Activated naive CD4-positive, alpha-beta T cell treated with anti-CD3 and anti-CD28 coated beads, Interleukin-2, amount 10 ng/mL, durations not matched to agents 5 hours and 36 hours (primary cell): ENCODE measurements around the gene MXRA7. TPM values are rescaled to one million over a fixed set of nuclear protein-coding genes. Genes with fewer than 3 reads are reported as not detected.

Source experiments
- microRNA-seq: library from miRNA; unstranded; fragments of <30 nt; microRNA quantifications from one replicate; pipeline ENCODE4 v1.2.0, GENCODE V29; 2022; ENCODE audit warnings: borderline microRNAs expressed, borderline replicate concordance
- total RNA-seq, 2 experiments: library from RNA; stranded (reverse); gene quantifications; one replicate each; pipeline ENCODE4 v1.2.3, GENCODE V29; 2021

Gene MXRA7, protein sequence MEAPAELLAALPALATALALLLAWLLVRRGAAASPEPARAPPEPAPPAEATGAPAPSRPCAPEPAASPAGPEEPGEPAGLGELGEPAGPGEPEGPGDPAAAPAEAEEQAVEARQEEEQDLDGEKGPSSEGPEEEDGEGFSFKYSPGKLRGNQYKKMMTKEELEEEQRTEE
- 1 to 10 TPM; 7.9 to 8.9 TPM for total RNA-seq

DNA sequence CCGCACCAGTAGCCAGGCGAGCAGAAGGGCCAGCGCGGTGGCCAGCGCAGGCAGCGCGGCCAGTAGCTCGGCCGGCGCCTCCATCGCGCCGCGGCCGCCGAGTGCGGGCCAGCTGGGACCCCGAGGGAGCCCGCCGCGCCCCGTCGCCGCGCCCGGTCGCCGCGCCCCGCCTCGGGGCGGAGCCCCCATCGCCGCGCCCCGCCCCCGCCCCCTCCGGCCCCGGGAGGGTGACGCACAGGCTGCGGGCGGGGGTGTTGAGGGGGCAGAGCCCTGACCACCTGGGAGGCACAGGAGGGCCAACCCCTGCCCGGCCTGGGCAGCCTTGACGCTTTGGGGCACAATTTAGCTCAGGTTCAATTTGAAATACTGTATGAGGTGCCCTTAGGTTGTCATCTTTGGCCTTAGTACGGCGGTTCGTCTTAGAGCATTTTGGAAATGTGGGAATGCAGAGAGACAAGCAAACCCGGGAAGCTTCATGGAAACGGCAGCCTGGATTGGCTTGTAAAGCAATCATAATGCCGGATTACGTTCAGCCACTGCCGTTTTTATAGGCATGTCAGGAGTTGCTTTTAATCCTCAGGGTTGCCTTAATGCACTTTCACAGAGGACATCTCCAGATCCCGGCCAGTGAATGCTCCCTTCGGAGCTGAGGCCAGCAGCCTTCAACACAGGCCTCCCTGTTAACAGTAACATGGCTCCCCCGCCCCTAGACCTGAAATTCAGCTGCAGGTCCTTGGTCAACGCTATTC lies at the start of gene MXRA7:
MXRA7 (minus strand) TSS at position 103 of the 749 bp plus-strand sequence; CDS start at position 84, 19 bp downstream.

DNA sequence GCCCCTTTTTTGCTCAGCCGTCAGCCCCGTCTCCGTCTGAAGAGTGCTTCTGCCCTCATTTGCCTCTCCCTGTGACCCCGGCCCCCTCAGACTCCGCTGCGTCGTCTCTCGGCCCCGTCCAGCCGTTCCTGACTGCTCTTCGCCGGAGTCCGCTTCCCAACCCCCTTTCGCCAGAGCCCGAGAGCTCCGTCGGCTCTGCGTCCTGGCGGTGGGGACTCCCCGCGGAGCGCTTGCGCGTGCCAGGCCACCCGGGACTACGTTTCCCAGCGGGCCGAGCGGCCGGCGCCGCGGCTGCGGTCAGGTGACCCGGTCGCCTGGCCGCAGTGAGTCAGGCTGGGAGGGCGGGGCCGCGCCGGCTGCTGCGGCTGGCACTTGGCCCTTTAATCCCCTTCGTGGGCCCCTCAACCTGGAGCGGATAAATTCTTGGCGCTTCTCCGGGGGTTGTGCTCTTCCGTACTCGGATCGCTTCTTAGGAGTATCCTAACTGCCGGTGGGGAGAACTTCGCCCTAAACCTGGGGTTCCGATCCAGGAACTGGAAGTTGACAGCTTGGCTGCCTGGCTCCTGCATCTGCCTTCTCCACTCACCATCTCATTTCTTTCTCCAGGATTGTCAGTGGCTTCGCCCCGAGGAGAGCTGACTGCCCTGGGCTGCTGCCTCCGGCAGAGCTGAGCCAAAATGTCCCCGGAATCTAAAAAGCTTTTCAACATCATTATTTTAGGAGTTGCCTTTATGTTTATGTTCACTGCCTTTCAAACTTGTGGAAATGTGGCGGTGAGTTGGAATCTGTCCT lies 27.1 kb upstream of the MXRA7 start, which contains the start of gene MFSD11:
MFSD11 (plus strand) TSS at position 444 of the 792 bp plus-strand sequence; CDS start at position 678, 234 bp downstream.

DNA sequence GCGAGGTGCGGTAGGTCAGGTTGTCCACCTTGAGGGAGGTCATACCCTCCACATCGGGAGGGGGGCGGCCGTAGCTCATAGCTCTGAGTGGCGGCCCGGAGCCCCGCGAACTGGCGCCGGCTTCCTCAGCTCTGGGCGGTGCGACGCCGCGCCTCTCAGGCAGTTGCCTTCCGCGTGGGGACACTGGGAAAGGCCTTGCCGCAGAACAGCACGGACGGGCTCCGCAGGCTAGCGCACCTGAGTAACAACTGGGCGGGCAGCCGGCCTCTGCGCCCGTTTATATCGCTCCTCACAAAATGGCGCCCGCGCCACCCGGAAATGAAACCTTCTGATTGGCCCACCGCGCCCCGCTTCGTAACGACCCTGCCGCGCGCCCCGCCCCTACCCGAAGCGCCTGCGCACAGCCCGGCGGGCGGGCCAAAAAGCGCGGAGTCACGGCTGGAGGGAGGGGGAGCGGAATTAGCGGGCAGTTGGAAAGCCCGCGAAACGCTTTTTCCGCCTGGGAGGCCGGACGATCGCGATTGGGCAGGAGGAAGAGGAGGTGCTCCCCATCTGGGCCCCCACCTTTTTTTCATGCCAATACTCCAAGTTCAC lies 26.4 kb upstream of the MXRA7 start, which contains the start of gene SRSF2:
SRSF2 (minus strand) TSS at position 250 of the 594 bp plus-strand sequence; CDS start at position 79, 171 bp downstream.

DNA sequence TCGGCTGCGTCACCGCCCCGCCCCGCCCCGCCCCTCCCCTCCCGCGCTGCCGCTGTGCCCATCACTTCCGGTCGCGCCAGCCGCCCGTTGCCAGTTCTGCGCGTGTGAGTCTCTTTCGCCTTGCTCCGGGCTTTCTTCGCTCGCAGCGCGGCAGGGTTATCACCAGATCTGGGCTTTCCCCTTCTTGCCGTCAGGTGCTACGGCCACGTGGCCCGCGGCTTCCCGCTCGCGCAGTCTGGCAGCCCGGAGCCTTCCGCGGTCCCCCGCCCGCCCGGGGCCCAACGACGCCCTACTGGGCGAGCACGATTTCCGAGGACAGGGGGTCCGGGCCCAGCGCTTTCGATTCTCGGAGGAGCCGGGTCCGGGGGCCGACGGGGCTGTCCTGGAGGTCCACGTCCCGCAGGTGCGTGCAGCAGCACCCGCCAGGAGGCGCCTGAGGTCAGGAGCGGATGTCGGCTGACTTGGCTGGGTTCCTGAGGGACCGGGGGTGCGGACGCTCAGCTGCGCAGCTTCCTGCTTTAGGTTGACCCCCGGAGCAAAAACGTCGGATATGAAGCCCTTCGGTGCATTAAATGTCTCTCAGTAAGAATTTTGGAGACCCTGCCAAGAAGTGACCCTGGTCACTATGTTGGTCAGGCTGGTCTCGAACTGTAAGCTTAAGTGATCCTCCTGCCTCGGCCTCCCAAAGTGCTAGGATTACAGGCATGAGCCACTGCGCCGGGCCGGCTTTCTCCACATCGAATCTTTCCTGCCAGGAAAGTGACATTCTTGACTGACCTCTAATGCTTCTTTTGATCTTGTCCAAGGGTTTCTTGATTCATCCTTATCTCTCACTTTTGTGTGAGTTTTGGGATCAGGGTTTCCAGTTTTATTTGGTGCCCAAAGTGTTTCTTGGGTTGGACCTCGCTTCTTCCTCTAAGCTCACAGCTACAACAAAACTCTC lies 16.3 kb upstream of the MXRA7 start, which contains the start of gene METTL23:
METTL23 (plus strand) TSS at position 64 of the 943 bp plus-strand sequence. CDS start 2,872 bp downstream, outside the sequence.

DNA sequence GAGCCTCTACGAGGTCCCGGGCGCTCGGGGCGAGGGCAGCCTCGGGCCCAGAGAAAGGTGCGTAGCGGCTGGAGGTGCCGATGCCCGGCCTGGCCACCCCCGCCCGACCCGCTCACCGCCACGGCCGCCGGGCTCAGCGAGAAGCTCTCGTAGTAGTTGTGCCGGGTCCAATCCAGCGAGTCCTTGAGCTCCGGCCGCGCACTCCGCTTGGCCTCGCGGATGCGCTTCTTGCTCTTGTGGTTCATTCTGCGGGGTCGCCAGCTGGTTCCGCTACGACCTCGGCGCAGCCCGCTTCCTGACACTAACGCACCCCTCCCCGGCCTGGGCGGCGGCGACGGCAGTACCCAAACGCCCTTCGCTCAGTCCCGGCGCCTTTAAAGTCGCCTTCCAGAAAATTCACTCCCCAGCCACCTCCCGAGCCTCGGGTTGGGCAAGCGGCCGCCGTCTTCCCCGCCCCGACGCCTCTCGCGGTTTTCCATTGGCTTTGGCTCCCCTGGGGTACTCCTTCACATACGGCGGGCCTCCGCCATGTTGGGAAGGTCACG lies 15.5 kb upstream of the MXRA7 start, which contains the start of gene JMJD6:
JMJD6 (minus strand) TSS at position 376 of the 545 bp plus-strand sequence; CDS start at position 245, 131 bp downstream.

DNA sequence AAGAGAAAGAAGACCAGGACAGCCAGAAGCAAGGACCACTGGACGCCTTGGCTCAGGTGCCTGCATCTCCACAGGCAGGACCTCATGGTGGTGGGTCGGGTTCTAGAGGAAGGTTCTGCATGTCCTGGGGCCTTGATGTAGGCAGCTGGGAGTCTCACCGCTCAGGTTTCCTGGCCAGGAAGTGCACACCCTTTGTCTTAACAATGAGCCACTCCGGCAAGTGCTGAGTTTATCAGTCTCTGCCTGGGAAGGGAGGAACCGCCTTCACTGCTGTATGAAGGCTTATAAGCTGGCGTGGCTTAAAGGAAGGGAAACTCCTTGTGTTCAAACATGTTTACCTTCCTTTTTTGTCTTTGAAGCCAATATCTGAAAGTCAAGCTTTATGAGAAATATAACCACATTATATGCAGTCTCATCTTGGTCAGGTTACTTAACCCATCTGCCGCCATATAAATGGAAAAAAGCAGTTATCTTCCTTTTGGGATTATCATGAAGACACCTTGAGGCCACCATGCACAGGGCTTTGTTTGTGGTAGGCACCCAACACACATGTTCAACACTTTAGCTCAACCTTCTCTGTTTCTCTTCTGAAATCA lies 67.1 kb downstream of the MXRA7 start, which contains the start of gene ST6GALNAC1:
ST6GALNAC1 (minus strand) TSS at position 205 of the 596 bp plus-strand sequence; CDS start at position 86, 119 bp downstream.

Small RNA genes within 50 kb of the gene (microRNA-seq; reads per million reads assigned to microRNA genes)
- not detected for gene MIR636

Other genes with a start within 250 kb of the MXRA7 start
- not detected for gene AANAT, start 243.4 kb downstream of the MXRA7 start, total RNA-seq
- gene RHBDF2, start 209.5 kb downstream of the MXRA7 start, total RNA-seq = 10 to 100 TPM; 34.6 to 39.9 TPM
- not detected for gene CYGB, start 173.3 kb downstream of the MXRA7 start, total RNA-seq
- gene PRCD, start 170.9 kb downstream of the MXRA7 start, total RNA-seq = not detected
- gene ST6GALNAC2, start 125.1 kb downstream of the MXRA7 start, total RNA-seq = not detected
- gene ST6GALNAC1, start 67.2 kb downstream of the MXRA7 start, total RNA-seq = 1 to 10 TPM; 5.2 to 5.5 TPM
- 10 to 100 TPM; 50.2 to 50.5 TPM for gene JMJD6, start 15.6 kb upstream of the MXRA7 start, total RNA-seq
- 10 to 100 TPM; 48.1 to 52.0 TPM for gene METTL23, start 15.9 kb upstream of the MXRA7 start, total RNA-seq
- 100 to 1,000 TPM; 318 to 328 TPM for gene SRSF2, start 26.4 kb upstream of the MXRA7 start, total RNA-seq
- 10 to 100 TPM; 23.8 to 25.9 TPM for gene MFSD11, start 27.2 kb upstream of the MXRA7 start, total RNA-seq
- gene MGAT5B, start 157.4 kb upstream of the MXRA7 start, total RNA-seq = under 1 TPM; 0.33 to 0.72 TPM